Measurements from ENCODE around the gene TLCD3B. TPM values are rescaled to one million over a fixed set of nuclear protein-coding genes. Genes with fewer than 3 reads are reported as not detected.

TLCD3B gene
- total and polyA plus RNA-seq, 2 of the 4 experiments (the other 2 are of a cell fraction) = 0.19 TPM; not detected in 1

DNA sequence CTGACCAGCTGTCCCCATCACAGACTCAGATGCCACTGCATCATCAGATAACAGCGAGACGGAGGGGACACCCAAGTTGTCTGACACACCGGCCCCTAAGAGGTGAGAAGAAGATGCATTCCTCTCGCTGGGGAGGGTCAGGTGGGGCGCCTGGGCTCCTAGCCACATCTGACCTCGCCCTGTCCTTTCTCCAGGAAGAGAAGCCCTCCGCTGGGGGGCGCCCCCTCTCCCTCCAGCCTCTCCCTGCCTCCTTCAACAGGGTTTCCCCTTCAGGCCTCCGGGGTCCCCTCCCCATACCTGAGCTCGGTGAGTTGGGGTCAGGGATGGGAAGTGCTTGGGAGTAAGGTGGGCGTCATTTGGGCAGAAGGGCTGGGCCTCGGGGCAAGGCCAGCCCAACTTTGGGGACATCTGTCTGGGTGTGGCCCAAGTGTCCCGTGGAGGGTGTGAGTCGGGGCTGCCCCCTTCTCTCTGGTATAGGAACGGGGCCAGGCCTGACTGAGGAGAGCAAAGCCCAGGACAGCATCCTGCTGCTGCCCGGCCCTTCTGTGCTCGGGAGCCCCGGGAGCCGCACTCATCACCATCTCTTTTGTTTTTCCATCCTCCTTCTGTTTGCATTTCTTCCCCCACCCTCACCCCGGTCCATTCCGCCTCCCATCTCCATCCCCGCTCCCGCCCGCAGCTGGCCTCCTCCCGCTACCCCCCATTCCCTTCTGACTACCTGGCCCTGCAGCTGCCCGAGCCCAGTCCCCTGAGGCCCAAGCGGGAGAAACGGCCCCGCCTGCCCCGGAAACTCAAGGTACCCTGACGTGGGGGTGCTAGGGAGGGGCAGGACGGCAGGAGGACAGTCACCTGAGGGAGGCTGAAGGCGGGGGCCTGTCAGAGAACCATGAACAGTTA is 30.1 kb downstream of the TLCD3B start:
- Histone ChIP-seq H2AFZ (replicated peaks; ENCODE audit: low read length, poor library complexity) (peak overlapping the region; percentile 13), H3K23ac (ENCODE audit: low read depth, low read length) (no peak overlapping the region), H3K79me1 (ENCODE audit: low read depth in 1 of 2, low read length in 2 of 2) (peaks cover 16 to 32% of the 10 kb centered on the region in 2 experiments; a peak in 3 of 4 replicates), H2AK9ac (replicated peaks; ENCODE audit: low read depth, low read length, poor library complexity) (no peak overlapping the region), H4K8ac (ENCODE audit: low read depth in 2 of 2, low read length in 2 of 2) (no peak overlapping the region), H3K9me1 (ENCODE audit: insufficient read depth, low read length) (peaks cover 7% of the 10 kb centered on the region; the same call in 1 of the 2 replicates), H3K4me1 (ENCODE audit: control insufficient read depth, insufficient read depth, low read length) (peaks cover 3% of the 10 kb centered on the region), H4K5ac (ENCODE audit: low read depth, low read length) (no peak overlapping the region), H4K20me1 (ENCODE audit: insufficient read depth, low read length) (no peaks in the 10 kb centered on the region), H2BK5ac (ENCODE audit: low read depth, low read length, poor library complexity, severe bottlenecking) (no peak overlapping the region), H3K27me3 (ENCODE audit: control insufficient read depth, insufficient read depth, low read length) (no peaks in the 10 kb centered on the region), H3K36me3 (ENCODE audit: control insufficient read depth, insufficient read depth, low read length) (peaks cover 18% of the 10 kb centered on the region), H3K14ac (replicated peaks; ENCODE audit: low read depth, low read length) (no peak overlapping the region), H3K4me2 (ENCODE audit: low read depth, low read length) (no peak overlapping the region), H3K4me3 (ENCODE audit: insufficient read depth, low read depth, low read length) (no peak overlapping the region), H2BK120ac (ENCODE audit: low read depth, low read length) (no peak overlapping the region), H3K27ac (ENCODE audit: insufficient read depth, low read length) (no peak overlapping the region), H3K56ac (ENCODE audit: extremely low read depth, insufficient read depth, low read length) (no peak overlapping the region), H2BK20ac (ENCODE audit: low read depth, low read length) (no peak overlapping the region), H2AK5ac (ENCODE audit: low read depth, low read length) (no peak overlapping the region), H4K91ac (ENCODE audit: insufficient read depth, low read depth, low read length) (no peak overlapping the region), H3K18ac (ENCODE audit: low read depth, low read length) (no peak overlapping the region), H3K4ac (ENCODE audit: low read depth, low read length) (no peak overlapping the region), H2BK15ac (ENCODE audit: low read depth, low read length) (no peak overlapping the region), H3K9ac (ENCODE audit: low read depth, low read length) (no peak overlapping the region), H3K9me3 (ENCODE audit: control insufficient read depth, insufficient read depth, low read length) (no peaks in the 10 kb centered on the region)
- TF ChIP-seq MAZ (IDR thresholded peaks at IDR 0.05; ENCODE audit: borderline replicate concordance, low read depth, low read length) (no peak), BHLHE40 (IDR thresholded peaks at IDR 0.05; ENCODE audit: low read depth, low read length) (no peak), MXI1 (IDR thresholded peaks at IDR 0.05; ENCODE audit: borderline replicate concordance, low read depth, low read length) (no peak), CEBPB (IDR thresholded peaks at IDR 0.05; ENCODE audit: low read depth, low read length) (no peak), POLR2A (IDR thresholded peaks at IDR 0.05; ENCODE audit: low read depth, low read length) (no peak), SMC3 (IDR thresholded peaks at IDR 0.05; ENCODE audit: low read depth, low read length) (no peak), RFX5 (IDR thresholded peaks at IDR 0.05; ENCODE audit: low read depth, low read length) (no peak), RCOR1 (IDR thresholded peaks at IDR 0.05; ENCODE audit: insufficient replicate concordance, low read length) (no peak), CHD1 (IDR thresholded peaks at IDR 0.05; ENCODE audit: low read depth, low read length) (no peak), MAFK (IDR thresholded peaks at IDR 0.05; ENCODE audit: low read depth, low read length) (no peak), FOS (IDR thresholded peaks at IDR 0.05; ENCODE audit: low read depth, low read length) (no peak), RAD21 (IDR thresholded peaks at IDR 0.05; ENCODE audit: low read length) (no peak), NFE2L2 (IDR thresholded peaks at IDR 0.05; ENCODE audit: low read depth, low read length) (no peak)
- TF ChIP-seq, protein P1, sequence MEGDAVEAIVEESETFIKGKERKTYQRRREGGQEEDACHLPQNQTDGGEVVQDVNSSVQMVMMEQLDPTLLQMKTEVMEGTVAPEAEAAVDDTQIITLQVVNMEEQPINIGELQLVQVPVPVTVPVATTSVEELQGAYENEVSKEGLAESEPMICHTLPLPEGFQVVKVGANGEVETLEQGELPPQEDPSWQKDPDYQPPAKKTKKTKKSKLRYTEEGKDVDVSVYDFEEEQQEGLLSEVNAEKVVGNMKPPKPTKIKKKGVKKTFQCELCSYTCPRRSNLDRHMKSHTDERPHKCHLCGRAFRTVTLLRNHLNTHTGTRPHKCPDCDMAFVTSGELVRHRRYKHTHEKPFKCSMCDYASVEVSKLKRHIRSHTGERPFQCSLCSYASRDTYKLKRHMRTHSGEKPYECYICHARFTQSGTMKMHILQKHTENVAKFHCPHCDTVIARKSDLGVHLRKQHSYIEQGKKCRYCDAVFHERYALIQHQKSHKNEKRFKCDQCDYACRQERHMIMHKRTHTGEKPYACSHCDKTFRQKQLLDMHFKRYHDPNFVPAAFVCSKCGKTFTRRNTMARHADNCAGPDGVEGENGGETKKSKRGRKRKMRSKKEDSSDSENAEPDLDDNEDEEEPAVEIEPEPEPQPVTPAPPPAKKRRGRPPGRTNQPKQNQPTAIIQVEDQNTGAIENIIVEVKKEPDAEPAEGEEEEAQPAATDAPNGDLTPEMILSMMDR (conservative IDR thresholded peaks at IDR 0.05; ENCODE audit: low read depth, low read length) = no peak
- TF ChIP-seq, protein P2, sequence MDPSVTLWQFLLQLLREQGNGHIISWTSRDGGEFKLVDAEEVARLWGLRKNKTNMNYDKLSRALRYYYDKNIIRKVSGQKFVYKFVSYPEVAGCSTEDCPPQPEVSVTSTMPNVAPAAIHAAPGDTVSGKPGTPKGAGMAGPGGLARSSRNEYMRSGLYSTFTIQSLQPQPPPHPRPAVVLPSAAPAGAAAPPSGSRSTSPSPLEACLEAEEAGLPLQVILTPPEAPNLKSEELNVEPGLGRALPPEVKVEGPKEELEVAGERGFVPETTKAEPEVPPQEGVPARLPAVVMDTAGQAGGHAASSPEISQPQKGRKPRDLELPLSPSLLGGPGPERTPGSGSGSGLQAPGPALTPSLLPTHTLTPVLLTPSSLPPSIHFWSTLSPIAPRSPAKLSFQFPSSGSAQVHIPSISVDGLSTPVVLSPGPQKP (IDR thresholded peaks at IDR 0.05; ENCODE audit: borderline replicate concordance, low read depth, low read length) = no peak
- BruUV-seq (replicated peaks) = no TSS peak
- ATAC-seq (ENCODE audit: low read depth) (no peak), DNase-seq (no peak)
- POLR2A ChIA-PET (ENCODE audit: unreplicated experiment) = no interaction called here
- intact Hi-C loops (cut with micrococcal nuclease) = no loop called here
- WGBS, 2 experiments (ENCODE audit: extremely low coverage in 2 of 2, insufficient read length in 1 of 2) = 77% methylated on average over 8 of the region's 33 CpGs; no CpG with 5 or more reads in 1 of the 2 experiments
- in situ Hi-C loops (cut with MboI; ENCODE audit: low sequenced_read_pairs) = no loop called here
- dilution Hi-C loops (cut with HindIII; ENCODE audit: low sequenced_read_pairs, unreplicated experiment) = no loop called here
- CTCF ChIA-PET = no interaction called here
